Measurements from ENCODE around the gene SYNJ1. TPM values are rescaled to one million over a fixed set of nuclear protein-coding genes. Genes with fewer than 3 reads are reported as not detected.

The SYNJ1 gene
- total RNA-seq, 4 donors from 2014 or later: 8.0 to 21.4 (median 13.3) TPM

DNA sequence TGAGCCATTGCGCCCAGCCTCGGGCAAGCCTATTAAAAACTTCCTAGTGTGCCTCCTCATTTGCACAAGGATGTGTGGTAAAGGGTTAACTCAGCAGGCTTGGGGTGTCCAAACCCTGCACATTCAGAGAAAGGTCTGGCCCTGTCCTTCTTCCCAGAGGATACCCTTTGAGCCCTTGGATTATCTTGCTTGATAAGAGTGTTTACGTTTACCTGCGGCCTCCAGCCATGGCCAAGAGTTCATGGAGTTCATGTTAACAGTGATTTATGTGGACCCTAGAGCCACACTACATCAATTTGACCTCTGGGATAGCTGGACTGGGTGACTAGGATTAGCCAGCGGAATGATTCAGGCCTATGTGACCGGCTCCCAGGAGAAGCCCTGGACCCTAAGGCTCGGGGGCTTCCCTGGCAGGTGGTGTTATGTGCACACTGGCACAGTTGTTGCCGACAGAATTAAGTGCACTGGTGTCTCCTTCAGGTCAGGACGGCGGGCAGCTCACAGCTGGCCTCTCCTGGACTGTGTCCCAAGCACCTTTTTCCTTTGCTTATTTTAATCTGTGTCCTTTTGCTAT lies 134.8 kb downstream of the SYNJ1 start:
- TF ChIP-seq POLR2A (IDR thresholded peaks at IDR 0.05) (no peak), EP300 (IDR thresholded peaks at IDR 0.05) (no peak)
- TF ChIP-seq, protein P1, sequence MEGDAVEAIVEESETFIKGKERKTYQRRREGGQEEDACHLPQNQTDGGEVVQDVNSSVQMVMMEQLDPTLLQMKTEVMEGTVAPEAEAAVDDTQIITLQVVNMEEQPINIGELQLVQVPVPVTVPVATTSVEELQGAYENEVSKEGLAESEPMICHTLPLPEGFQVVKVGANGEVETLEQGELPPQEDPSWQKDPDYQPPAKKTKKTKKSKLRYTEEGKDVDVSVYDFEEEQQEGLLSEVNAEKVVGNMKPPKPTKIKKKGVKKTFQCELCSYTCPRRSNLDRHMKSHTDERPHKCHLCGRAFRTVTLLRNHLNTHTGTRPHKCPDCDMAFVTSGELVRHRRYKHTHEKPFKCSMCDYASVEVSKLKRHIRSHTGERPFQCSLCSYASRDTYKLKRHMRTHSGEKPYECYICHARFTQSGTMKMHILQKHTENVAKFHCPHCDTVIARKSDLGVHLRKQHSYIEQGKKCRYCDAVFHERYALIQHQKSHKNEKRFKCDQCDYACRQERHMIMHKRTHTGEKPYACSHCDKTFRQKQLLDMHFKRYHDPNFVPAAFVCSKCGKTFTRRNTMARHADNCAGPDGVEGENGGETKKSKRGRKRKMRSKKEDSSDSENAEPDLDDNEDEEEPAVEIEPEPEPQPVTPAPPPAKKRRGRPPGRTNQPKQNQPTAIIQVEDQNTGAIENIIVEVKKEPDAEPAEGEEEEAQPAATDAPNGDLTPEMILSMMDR (IDR thresholded peaks at IDR 0.05): no peak

DNA sequence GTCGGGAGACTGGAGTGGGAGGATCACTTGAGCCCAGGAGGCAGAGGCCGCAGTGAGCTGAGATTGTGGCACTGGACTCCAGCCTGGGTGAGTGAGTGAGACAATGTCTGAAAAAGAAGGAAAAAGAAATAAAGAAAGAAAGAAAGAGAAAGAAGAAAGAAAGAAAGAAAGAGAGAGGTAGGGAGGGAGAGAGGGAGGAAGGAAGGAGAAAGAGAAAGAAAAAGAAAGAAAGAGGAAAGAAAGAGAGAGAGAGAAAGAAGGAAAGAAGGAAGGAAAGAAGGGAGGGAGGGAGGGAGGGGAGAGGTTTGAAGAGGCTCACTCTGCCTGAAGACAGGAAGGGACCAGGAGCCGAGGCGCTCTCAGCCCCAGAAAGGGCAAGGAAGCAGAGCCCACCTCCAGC lies 137.7 kb downstream of the SYNJ1 start:
- H3K27ac ChIP-seq: no peak overlapping the region

More for the DNA sequence above, 134.8 kb downstream of the SYNJ1 start:
- no peak for DNase-seq (ENCODE audit: low spot score in 2 of 2)
- no peak overlapping the region for H3K4me3 ChIP-seq
- no peaks in the 10 kb centered on the region for H3K4me1 ChIP-seq
- H3K9me3 ChIP-seq: no peaks in the 10 kb centered on the region
- WGBS, 2 donors: 57% methylated on average over 9 to 10 of the region's 10 CpGs
- peaks cover 0 to 10% (median 0%) of the 10 kb centered on the region in 3 donors for H3K36me3 ChIP-seq
- no peaks in the 10 kb centered on the region for H3K27me3 ChIP-seq
- no peak overlapping the region for H3K27ac ChIP-seq

DNA sequence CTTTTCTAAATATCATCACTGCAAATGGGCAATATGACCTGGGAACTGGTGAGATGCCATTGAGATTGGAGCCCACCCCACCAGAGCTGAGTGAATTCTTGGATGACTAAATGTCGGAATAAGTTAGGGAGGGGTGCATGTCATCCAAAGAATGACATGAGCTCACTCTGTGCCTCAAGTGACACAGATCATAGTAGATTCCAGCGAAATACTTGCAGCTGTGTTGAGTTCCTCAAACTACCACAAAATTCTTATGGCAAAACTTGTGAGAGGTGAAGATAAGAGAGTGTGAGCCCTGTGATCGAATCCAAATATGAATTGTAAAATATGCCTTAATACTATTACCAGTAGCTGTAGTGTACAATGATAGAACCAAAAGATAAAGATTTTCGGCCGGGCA lies 140.2 kb downstream of the SYNJ1 start:
- Histone ChIP-seq H3K4me1 (no peaks in the 10 kb centered on the region), H3K27me3 (no peaks in the 10 kb centered on the region), H3K36me3 (peaks cover 0 to 9% (median 0%) of the 10 kb centered on the region in 3 donors), H3K9me3 (no peaks in the 10 kb centered on the region), H3K27ac (no peak overlapping the region), H3K4me3 (no peak overlapping the region)
- 92 to 97% methylated on average over 5 of the region's 5 CpGs for WGBS, 2 donors
- DNase-seq (ENCODE audit: low spot score in 2 of 2): no peak
- no peak for TF ChIP-seq EP300 (IDR thresholded peaks at IDR 0.05)
- TF ChIP-seq POLR2A (IDR thresholded peaks at IDR 0.05): no peak
- TF ChIP-seq, protein P1 (IDR thresholded peaks at IDR 0.05): no peak

More for the DNA sequence above, 137.7 kb downstream of the SYNJ1 start:
- no peak for DNase-seq (ENCODE audit: low spot score in 2 of 2)
- TF ChIP-seq, protein P1 (IDR thresholded peaks at IDR 0.05): no peak
- H3K4me1 ChIP-seq: no peaks in the 10 kb centered on the region
- H3K27me3 ChIP-seq: no peaks in the 10 kb centered on the region
- WGBS, 2 donors: 69% methylated on average over 4 of the region's 4 CpGs
- H3K36me3 ChIP-seq: peaks cover 0 to 9% (median 0%) of the 10 kb centered on the region in 3 donors
- no peaks in the 10 kb centered on the region for H3K9me3 ChIP-seq
- H3K4me3 ChIP-seq: no peak overlapping the region

DNA sequence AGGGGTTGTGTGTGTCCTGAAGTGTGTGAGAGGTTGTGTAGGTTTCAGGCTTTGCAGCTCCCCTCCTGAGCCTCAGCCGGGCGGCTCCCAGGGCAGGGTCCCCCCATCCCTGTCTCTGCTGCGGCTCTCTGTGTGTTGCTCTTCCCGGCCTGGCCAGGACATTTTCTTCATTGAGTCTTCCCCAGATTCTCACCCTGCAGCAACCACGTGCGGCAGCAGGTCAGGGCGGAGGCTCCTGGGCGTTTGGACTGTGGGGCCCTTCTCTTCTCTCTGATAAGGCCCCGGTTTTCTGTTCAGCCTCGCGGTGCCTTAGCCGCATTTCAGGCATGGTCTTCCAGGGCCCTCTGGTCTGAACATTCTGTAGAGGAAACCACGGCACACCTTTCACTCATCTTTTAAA lies 140.7 kb downstream of the SYNJ1 start:
- Histone ChIP-seq H3K27me3 (no peaks in the 10 kb centered on the region), H3K36me3 (peaks cover 0 to 9% (median 0%) of the 10 kb centered on the region in 3 donors), H3K9me3 (no peaks in the 10 kb centered on the region), H3K4me3 (no peak overlapping the region), H3K27ac (no peak overlapping the region), H3K4me1 (no peaks in the 10 kb centered on the region)
- DNase-seq (ENCODE audit: low spot score in 2 of 2): no peak
- TF ChIP-seq EP300 (IDR thresholded peaks at IDR 0.05): no peak
- no peak for TF ChIP-seq POLR2A (IDR thresholded peaks at IDR 0.05)
- TF ChIP-seq, protein P1 (IDR thresholded peaks at IDR 0.05): no peak
- 76 to 83% methylated on average over 13 of the region's 13 CpGs for WGBS, 2 donors

DNA sequence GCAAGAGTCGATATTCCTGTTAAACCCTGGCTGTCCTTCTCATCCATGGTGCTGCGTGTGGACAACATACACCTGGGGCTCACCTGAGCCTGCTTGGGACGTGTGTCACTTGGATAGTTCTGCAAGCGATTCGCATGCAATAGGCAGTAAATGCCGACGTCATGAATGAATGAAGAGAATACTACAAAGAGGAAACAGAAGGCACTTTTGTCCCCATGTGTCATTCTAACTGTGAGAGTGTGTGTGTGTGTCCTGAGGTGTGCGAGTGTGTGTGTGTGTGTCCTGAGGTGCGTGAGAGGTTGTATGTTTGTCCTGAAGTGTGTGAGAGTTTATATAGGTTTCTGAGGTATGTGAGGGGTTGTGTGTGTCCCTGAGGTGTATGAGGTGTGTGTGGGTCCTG lies 141.8 kb downstream of the SYNJ1 start:
- H3K4me1 ChIP-seq: no peaks in the 10 kb centered on the region
- TF ChIP-seq, protein P1 (IDR thresholded peaks at IDR 0.05): no peak
- TF ChIP-seq EP300 (IDR thresholded peaks at IDR 0.05) (no peak), POLR2A (IDR thresholded peaks at IDR 0.05) (no peak)
- no peaks in the 10 kb centered on the region for H3K27me3 ChIP-seq
- DNase-seq (ENCODE audit: low spot score in 2 of 2): no peak
- no peak overlapping the region for H3K4me3 ChIP-seq
- no peaks in the 10 kb centered on the region for H3K9me3 ChIP-seq
- 73 to 82% methylated on average over 9 of the region's 9 CpGs for WGBS, 2 donors
- no peak overlapping the region for H3K27ac ChIP-seq
- peaks cover 0 to 9% (median 0%) of the 10 kb centered on the region in 3 donors for H3K36me3 ChIP-seq

All from tibial nerve (tissue), 4 donors.